GM12878 (cell line): Measurements from ENCODE around the gene DNAJC11. TPM values are rescaled to one million over a fixed set of nuclear protein-coding genes. Genes with fewer than 3 reads are reported as not detected.

Experiments
- ATAC-seq: fragments of 200-7000 bp; cut with Tn5 transposase; 3 replicates; pipeline ENCODE4 v1.9.1; 2020; ENCODE audit warnings: mild to moderate bottlenecking, moderate library complexity
- BruUV-seq: library from RNA; stranded (reverse); fragments of 400-500 nt; replicated peaks from 2 replicates; lab custom pipeline; 2021; lab: Mats Ljungman, UMichigan
- CTCF ChIA-PET: fragments of 300-600 bp; sonication (Branson Sonifier 250); formaldehyde crosslinking; extraction: SDS; loops from one replicate; lab custom pipeline; 2021; ENCODE audit warnings: inconsistent platforms; lab: Yijun Ruan, JAX
- POLR2A ChIA-PET: fragments of 350-600 bp; formaldehyde crosslinking; extraction: SDS; loops from one replicate; lab custom pipeline; 2021; ENCODE audit warnings: inconsistent platforms; lab: Charles Lee
- RAD21 ChIA-PET: fragments of 300-600 bp; sonication (Branson Sonifier 250); formaldehyde crosslinking; loops from one replicate; lab custom pipeline; 2023; ENCODE audit warnings: antibody characterized with exemption; ENCODE audit not compliant: unreplicated experiment; lab: Charles Lee
- SMC1A ChIA-PET: fragments of 300-600 bp; sonication (Branson Sonifier 250); formaldehyde crosslinking; loops from one replicate; lab custom pipeline; 2023; ENCODE audit not compliant: unreplicated experiment, uncharacterized antibody; lab: Charles Lee
- DNase-seq: peaks from one replicate; pipeline ENCODE4 v3.0.0-alpha.2; 2011; ENCODE audit warnings: low read depth, low spot score
- FAIRE-seq: peaks from 3 replicates; lab custom pipeline; 2011; peaks lifted over from hg19 to GRCh38; lab: Jason Lieb, UNC
- H2AFZ ChIP-seq: 2 replicates; pipeline ENCODE4 v1.6.0; 2011; ENCODE audit warnings: low read depth, low read length, control low read depth; ENCODE audit not compliant: control insufficient read depth
- H3K27ac ChIP-seq: 2 replicates; pipeline ENCODE4 v1.5.1; 2011; ENCODE audit warnings: control low read depth; ENCODE audit not compliant: control insufficient read depth, insufficient read depth
- H3K27me3 ChIP-seq, 2 experiments: replicated peaks in 1 of 2; 2 replicates each; pipeline versions ENCODE4 v1.6.0 to v1.6.1; 2011; ENCODE audit warnings: low read length in 1 of 2; ENCODE audit not compliant: control insufficient read depth in 2 of 2, insufficient read depth in 2 of 2
- H3K36me3 ChIP-seq, 2 experiments: 2 replicates each; pipeline ENCODE4 v1.5.1; 2011; ENCODE audit warnings: low read length in 1 of 2; ENCODE audit not compliant: control insufficient read depth in 2 of 2, insufficient read depth in 2 of 2
- H3K4me1 ChIP-seq: 2 replicates; pipeline ENCODE4 v1.6.1; 2011; ENCODE audit warnings: mild to moderate bottlenecking, low read length, moderate library complexity, mixed read lengths; ENCODE audit not compliant: control insufficient read depth, insufficient read depth
- H3K4me2 ChIP-seq: 2 replicates; pipeline ENCODE4 v1.6.0; 2011; ENCODE audit warnings: control low read depth; ENCODE audit not compliant: control insufficient read depth, insufficient read depth
- H3K4me3 ChIP-seq: fragments of 200-600 bp; sonication (generic); 2 replicates; pipeline ENCODE4 v1.5.1; 2016
- H3K79me2 ChIP-seq: 2 replicates; pipeline ENCODE4 v1.6.0; 2011; ENCODE audit warnings: low read length; ENCODE audit not compliant: control insufficient read depth, insufficient read depth
- H3K9ac ChIP-seq: 2 replicates; pipeline ENCODE4 v1.8.0; 2011; ENCODE audit warnings: low read length, control low read depth, mixed read lengths; ENCODE audit not compliant: control insufficient read depth, insufficient read depth
- H3K9me3 ChIP-seq: replicated peaks from 3 replicates; pipeline ENCODE4 v1.5.1; 2011; ENCODE audit warnings: mild to moderate bottlenecking, low read length; ENCODE audit not compliant: control insufficient read depth, insufficient read depth
- H4K20me1 ChIP-seq: 2 replicates; pipeline ENCODE4 v1.6.0; 2011; ENCODE audit not compliant: control insufficient read depth, insufficient read depth
- CBX5 ChIP-seq: sonication (generic); IDR thresholded peaks from 2 replicates; pipeline ENCODE4 v1.6.1; 2016; ENCODE audit warnings: low read depth, moderate library complexity, mild to moderate bottlenecking, inconsistent platforms
- FOXM1 ChIP-seq: IDR thresholded peaks from 2 replicates; pipeline ENCODE4 v1.6.1; 2012; ENCODE audit warnings: low read depth, mild to moderate bottlenecking, inconsistent platforms, low read length, moderate library complexity
- POLR2AphosphoS2 ChIP-seq: IDR thresholded peaks from 2 replicates; pipeline ENCODE4 v1.6.1; 2011; ENCODE audit warnings: low read depth, mild to moderate bottlenecking, low read length, improper control_type of control experiment, moderate library complexity
- SIX5 ChIP-seq: IDR thresholded peaks from 2 replicates; pipeline ENCODE4 v1.6.1; 2011; ENCODE audit warnings: mild to moderate bottlenecking, low read depth, low read length, moderate library complexity; ENCODE audit not compliant: severe bottlenecking
- SUZ12 ChIP-seq: fragments of 200-600 bp; sonication (generic); IDR thresholded peaks from one replicate; pipeline ENCODE4 v1.6.1; 2018; ENCODE audit warnings: antibody characterized with exemption, mild to moderate bottlenecking; ENCODE audit not compliant: unreplicated experiment
- TCF3 ChIP-seq: IDR thresholded peaks from 2 replicates; pipeline ENCODE4 v1.6.1; 2012; ENCODE audit warnings: low read depth, mild to moderate bottlenecking, low read length, borderline replicate concordance; ENCODE audit not compliant: insufficient read depth
- YBX1 ChIP-seq: fragments of 450-650 bp; IDR thresholded peaks from 2 replicates; pipeline ENCODE4 v1.6.1; 2016; ENCODE audit warnings: antibody characterized with exemption
- ZNF384 ChIP-seq: IDR thresholded peaks from 2 replicates; pipeline ENCODE4 v1.6.1; 2012; ENCODE audit warnings: low read depth, mild to moderate bottlenecking, low read length, improper control_type of control experiment, borderline replicate concordance
- WGBS: methylation state at CpG from one replicate; pipeline ENCODE4 v1.1.6; 2016; ENCODE audit warnings: low lambda C conversion rate; ENCODE audit not compliant: insufficient replicate concordance, insufficient coverage; ENCODE audit errors: missing lambda C conversion rate; 5-methylcytosine and 5-hydroxymethylcytosine counted together
- in situ Hi-C: fragments of 300-500 bp; cut with MboI; formaldehyde crosslinking; loops from 9 replicates; pipeline ENCODE4 v1.14.3; 2018; ENCODE audit warnings: mixed read lengths
- intact Hi-C: fragments of 100-400 bp; cut with micrococcal nuclease; formaldehyde crosslinking; loops from one replicate; pipeline ENCODE4 v1.14.2; 2022; ENCODE audit not compliant: unreplicated experiment
- polyA plus RNA-seq, 11 experiments: library from polyadenylated mRNA; depleted of rRNA in 4 of 11; unstranded in 6 of 11; stranded (reverse) in 5 of 11; fragments of >200 nt; fragmentation: Nextera tagmentation in 4 of 11; fragmentation: Illumina TruSeq in 1 of 11; extraction: Ambion mirVana in 4 of 11; extraction: Trizol in 1 of 11; gene quantifications; 1 replicate in 1 of 11; 2 replicates in 10 of 11; pipeline versions ENCODE4 v1.2.1 to v1.2.3, GENCODE V29; 2011 to 2016; ENCODE audit warnings: inconsistent platforms in 2 of 11, missing spikeins in 2 of 11, low read depth in 1 of 11
- total RNA-seq, 4 experiments: library from RNA; depleted of rRNA in 3 of 4; stranded (reverse); fragments of >200 nt in 3 of 4; fragmentation: Illumina TruSeq in 1 of 4; extraction: Trizol in 1 of 4; gene quantifications; 2 replicates each; pipeline versions ENCODE4 v1.2.1 to v1.2.3, GENCODE V29; 2013 to 2021
- TF ChIP-seq, protein P1 (sequence below): fragments of 450-650 bp; formaldehyde crosslinking; IDR thresholded peaks from 2 replicates; pipeline ENCODE4 v1.4.0; 2020; ENCODE audit warnings: mild to moderate bottlenecking, moderate library complexity

DNAJC11 gene
- total and polyA plus RNA-seq, 10 of the 15 experiments (the other 5 are each of a cell fraction or from before 2014, with no cell fraction given), result 5.0 to 58.8 (median 39.5) TPM

DNA sequence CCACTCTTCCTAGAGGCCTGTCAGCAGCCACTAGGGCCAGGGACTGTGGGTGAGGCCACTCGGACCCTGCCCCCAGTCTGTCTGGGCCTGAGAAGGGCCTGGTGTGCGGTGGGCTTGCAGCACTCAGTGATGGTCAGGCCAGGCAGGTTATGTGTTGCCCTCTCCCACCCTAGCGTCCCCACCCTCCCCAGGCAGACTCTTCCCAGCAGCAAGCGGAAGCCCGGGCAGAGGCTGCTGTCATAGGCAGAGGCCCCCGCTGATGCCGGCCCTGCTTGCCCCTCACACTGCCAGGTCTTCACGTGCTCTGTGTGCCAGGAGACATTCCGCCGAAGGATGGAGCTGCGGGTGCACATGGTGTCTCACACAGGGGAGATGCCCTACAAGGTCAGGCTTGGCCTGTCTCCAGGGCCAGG is 115.2 kb downstream of the DNAJC11 start (continued):
- no peak for TF ChIP-seq CBX5
- TF ChIP-seq SIX5, result no peak

DNA sequence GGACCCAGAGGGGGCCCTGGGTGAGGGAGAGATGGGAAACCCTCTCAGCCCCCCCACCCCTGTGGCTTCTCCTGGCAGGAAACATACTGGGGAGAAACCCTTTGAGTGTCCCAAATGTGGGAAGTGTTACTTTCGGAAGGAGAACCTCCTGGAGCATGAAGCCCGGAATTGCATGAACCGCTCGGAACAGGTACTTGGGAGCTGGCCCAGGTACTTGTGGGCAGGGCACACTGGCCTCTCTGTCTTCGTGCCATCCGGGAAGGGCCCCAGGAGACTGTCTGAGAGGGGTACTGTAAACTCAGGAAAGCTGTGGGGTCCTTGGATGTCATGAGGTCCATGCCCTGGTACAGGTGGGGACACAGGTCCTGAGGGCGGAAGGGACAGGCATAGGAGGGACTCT is 115.8 kb downstream of the DNAJC11 start:
- in situ Hi-C loops, result no loop called here
- WGBS, result 93% methylated on average over 7 of the region's 7 CpGs
- Histone ChIP-seq H3K4me3 (no peak overlapping the region), H2AFZ (no peak overlapping the region), H3K36me3 (peaks cover 7 to 10% of the 10 kb centered on the region in 2 experiments; a peak in 3 of 4 replicates), H3K27ac (no peak overlapping the region), H3K27me3 (no peaks in the 10 kb centered on the region), H3K79me2 (peaks cover 12% of the 10 kb centered on the region), H3K4me1 (peaks cover 9% of the 10 kb centered on the region), H3K4me2 (no peak overlapping the region), H4K20me1 (no peaks in the 10 kb centered on the region), H3K9me3 (no peaks in the 10 kb centered on the region), H3K9ac (no peak overlapping the region)
- DNase-seq, result no peak
- TF ChIP-seq FOXM1, result no peak
- TF ChIP-seq TCF3, result no peak
- no peak for TF ChIP-seq POLR2AphosphoS2
- TF ChIP-seq SUZ12, result no peak
- no peak for TF ChIP-seq ZNF384
- TF ChIP-seq, protein P1, sequence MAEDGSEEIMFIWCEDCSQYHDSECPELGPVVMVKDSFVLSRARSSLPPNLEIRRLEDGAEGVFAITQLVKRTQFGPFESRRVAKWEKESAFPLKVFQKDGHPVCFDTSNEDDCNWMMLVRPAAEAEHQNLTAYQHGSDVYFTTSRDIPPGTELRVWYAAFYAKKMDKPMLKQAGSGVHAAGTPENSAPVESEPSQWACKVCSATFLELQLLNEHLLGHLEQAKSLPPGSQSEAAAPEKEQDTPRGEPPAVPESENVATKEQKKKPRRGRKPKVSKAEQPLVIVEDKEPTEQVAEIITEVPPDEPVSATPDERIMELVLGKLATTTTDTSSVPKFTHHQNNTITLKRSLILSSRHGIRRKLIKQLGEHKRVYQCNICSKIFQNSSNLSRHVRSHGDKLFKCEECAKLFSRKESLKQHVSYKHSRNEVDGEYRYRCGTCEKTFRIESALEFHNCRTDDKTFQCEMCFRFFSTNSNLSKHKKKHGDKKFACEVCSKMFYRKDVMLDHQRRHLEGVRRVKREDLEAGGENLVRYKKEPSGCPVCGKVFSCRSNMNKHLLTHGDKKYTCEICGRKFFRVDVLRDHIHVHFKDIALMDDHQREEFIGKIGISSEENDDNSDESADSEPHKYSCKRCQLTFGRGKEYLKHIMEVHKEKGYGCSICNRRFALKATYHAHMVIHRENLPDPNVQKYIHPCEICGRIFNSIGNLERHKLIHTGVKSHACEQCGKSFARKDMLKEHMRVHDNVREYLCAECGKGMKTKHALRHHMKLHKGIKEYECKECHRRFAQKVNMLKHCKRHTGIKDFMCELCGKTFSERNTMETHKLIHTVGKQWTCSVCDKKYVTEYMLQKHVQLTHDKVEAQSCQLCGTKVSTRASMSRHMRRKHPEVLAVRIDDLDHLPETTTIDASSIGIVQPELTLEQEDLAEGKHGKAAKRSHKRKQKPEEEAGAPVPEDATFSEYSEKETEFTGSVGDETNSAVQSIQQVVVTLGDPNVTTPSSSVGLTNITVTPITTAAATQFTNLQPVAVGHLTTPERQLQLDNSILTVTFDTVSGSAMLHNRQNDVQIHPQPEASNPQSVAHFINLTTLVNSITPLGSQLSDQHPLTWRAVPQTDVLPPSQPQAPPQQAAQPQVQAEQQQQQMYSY (CRISPR knock-in tag), result no peak
- no peak for TF ChIP-seq YBX1
- ChIA-PET POLR2A (no interaction called here), RAD21 (no interaction called here), SMC1A (no interaction called here), CTCF (interaction anchor here (0.6 to 1.2 kb wide), 2 partner anchors 14 to 23 kb away, joined by 3 read pairs; no protein-coding TSS in a partner anchor)
- no peak for FAIRE-seq
- BruUV-seq, result no TSS peak
- ATAC-seq, result no peak
- intact Hi-C loops, result no loop called here
